Peyer's patch (tissue), 4 donors: ENCODE data around the gene IFNK. TPM values are rescaled to one million over a fixed set of nuclear protein-coding genes. Genes with fewer than 3 reads are reported as not detected.

ENCODE experiments used
- DNase-seq, 3 donors: peaks; one replicate each; pipeline ENCODE4 v3.0.0-alpha.2; 2017 to 2019
- H3K27ac ChIP-seq, 4 donors: fragments of 200-600 bp; sonication (generic); one replicate each; pipeline ENCODE4 v1.5.1; 2016 to 2019
- H3K27me3 ChIP-seq, 2 donors: fragments of 200-600 bp; sonication (generic); one replicate each; pipeline ENCODE4 v1.5.1; 2019
- H3K36me3 ChIP-seq, 3 donors: fragments of 200-600 bp; sonication (generic); one replicate each; pipeline ENCODE4 v1.5.1; 2016 to 2019
- H3K4me1 ChIP-seq, 4 donors: fragments of 200-600 bp; sonication (generic); one replicate each; pipeline ENCODE4 v1.5.1; 2016 to 2019
- H3K4me3 ChIP-seq, 4 donors: fragments of 200-600 bp; sonication (generic); 1 replicate in 3 of 4; 2 replicates in 1 of 4; pipeline ENCODE4 v1.5.1; 2016 to 2019; ENCODE audit warnings: mild to moderate bottlenecking in 1 of 4
- H3K9me3 ChIP-seq, 4 donors: fragments of 200-600 bp; sonication (generic); one replicate each; pipeline ENCODE4 v1.5.1; 2016 to 2019; ENCODE audit warnings: mild to moderate bottlenecking in 1 of 4
- CTCF ChIP-seq, 6 experiments: fragments of 450-650 bp in 4 of 6; fragments of 200-600 bp in 2 of 6; sonication (generic) in 1 of 6; IDR thresholded peaks; one replicate each; pipeline ENCODE4 v1.5.1; 2017 to 2019; ENCODE audit warnings: antibody characterized with exemption in 6 of 6, mild to moderate bottlenecking in 3 of 6, moderate library complexity in 1 of 6
- POLR2A ChIP-seq, 2 donors: fragments of 450-650 bp; IDR thresholded peaks; one replicate each; pipeline ENCODE4 v1.5.1; 2017; ENCODE audit warnings: antibody characterized with exemption in 2 of 2, mild to moderate bottlenecking in 2 of 2, moderate library complexity in 2 of 2
- total RNA-seq, 4 donors: library from RNA; depleted of rRNA; stranded (reverse); fragments of >200 nt; gene quantifications; one replicate each; pipeline ENCODE4 v1.1.0, GENCODE V29; 2016

IFNK gene
- total RNA-seq, 4 donors from 2014 or later: not detected

DNA sequence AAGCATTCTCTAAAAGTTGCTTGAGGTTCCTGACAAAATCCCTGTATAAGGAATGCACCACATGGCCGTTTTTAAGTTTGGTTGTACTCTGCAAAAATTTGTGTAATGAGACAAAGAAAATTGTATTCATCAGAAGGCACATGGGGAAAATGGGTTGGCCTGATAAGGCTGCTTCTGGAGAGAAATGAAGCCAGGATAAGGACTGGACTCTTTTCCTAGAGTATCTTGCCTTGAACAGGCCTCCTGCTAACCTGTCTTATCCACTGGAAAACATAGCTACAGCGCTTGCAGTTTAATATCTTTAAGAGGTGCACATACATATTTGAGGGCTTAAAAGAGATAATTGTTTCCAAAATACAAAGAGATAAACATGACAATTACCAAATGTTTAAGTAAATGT lies 41.4 kb upstream of the IFNK start:
- Histone ChIP-seq H3K27ac (no peak overlapping the region), H3K9me3 (no peaks in the 10 kb centered on the region), H3K4me3 (no peak overlapping the region), H3K36me3 (no peaks in the 10 kb centered on the region), H3K27me3 (no peaks in the 10 kb centered on the region), H3K4me1 (peaks cover 0 to 9% (median 4%) of the 10 kb centered on the region in 4 donors)
- TF ChIP-seq POLR2A (IDR thresholded peaks at IDR 0.05) (no peak), CTCF (IDR thresholded peaks at IDR 0.05) (no peak)
- no peak for DNase-seq

- Histone ChIP-seq H3K9me3 (no peaks in the 10 kb centered on the region), H3K27ac (peak overlapping the region in 1 of 4 donors; percentile 66), H3K36me3 (no peaks in the 10 kb centered on the region), H3K4me3 (no peak overlapping the region), H3K4me1 (peaks cover 0 to 9% (median 4%) of the 10 kb centered on the region in 4 donors), H3K27me3 (no peaks in the 10 kb centered on the region)
- DNase-seq: peak in 1 of 3 donors; percentile 52
- TF ChIP-seq CTCF (IDR thresholded peaks at IDR 0.05): no peak
Observed at GRCh38 chr9:27483576-27483975, 40.5 kb upstream of the IFNK start.

DNA sequence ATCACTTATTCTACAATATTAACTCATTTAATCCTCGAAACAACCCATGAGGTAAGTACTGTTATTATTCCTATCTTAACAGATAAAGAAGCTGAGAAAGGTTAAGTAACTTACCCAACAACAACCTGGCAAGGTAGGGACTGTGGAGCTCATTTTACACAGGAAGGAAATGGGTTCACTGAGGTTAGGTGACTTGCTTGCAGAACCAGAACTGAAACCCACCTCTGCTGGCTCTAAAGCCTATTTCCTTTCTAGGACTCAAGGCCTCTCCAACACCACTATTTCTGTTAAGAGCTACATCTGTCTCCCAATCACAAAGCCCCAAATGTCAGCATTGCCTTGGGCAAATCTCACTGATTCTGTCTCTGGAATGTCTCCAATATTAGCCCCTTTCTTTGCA lies 38.9 kb upstream of the IFNK start:
- no peaks in the 10 kb centered on the region for H3K27me3 ChIP-seq
- no peaks in the 10 kb centered on the region for H3K9me3 ChIP-seq
- DNase-seq: peak in 1 of 3 donors; percentile 45
- H3K27ac ChIP-seq: peak overlapping the region in 1 of 4 donors; percentile 66
- no peaks in the 10 kb centered on the region for H3K36me3 ChIP-seq
- no peak overlapping the region for H3K4me3 ChIP-seq
- peaks cover 0 to 9% (median 4%) of the 10 kb centered on the region in 4 donors for H3K4me1 ChIP-seq
- no peak for TF ChIP-seq POLR2A (IDR thresholded peaks at IDR 0.05)
- TF ChIP-seq CTCF (IDR thresholded peaks at IDR 0.05): no peak

GRCh38 chr9:27487128-27487640 lies 36.9 kb upstream of the IFNK start:
- no peaks in the 10 kb centered on the region for H3K36me3 ChIP-seq
- TF ChIP-seq CTCF (IDR thresholded peaks at IDR 0.05) (no peak), POLR2A (IDR thresholded peaks at IDR 0.05) (no peak)
- H3K4me3 ChIP-seq: no peak overlapping the region
- H3K4me1 ChIP-seq: peaks cover 0 to 9% (median 6%) of the 10 kb centered on the region in 4 donors
- no peaks in the 10 kb centered on the region for H3K9me3 ChIP-seq
- DNase-seq: no peak
- no peaks in the 10 kb centered on the region for H3K27me3 ChIP-seq
- no peak overlapping the region for H3K27ac ChIP-seq

DNA sequence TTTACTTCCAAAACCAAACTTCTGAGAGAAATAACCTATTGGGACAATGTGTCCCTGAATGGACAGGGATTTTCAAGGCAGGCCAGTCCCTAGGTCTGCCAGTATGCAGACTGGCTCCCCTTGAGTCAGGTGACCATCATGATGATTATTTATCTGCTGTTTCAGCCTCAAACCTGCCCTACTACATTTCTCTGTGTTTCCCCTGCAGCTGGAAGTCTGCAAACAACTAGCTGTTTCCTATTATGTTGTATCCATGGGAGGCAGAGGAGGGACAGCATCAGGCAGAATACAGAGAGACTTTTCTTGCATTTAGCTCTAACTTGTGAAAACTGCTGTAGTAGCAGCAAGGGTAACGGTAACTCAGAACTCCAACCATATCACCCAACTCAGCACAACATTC lies 36.2 kb upstream of the IFNK start:
- no peaks in the 10 kb centered on the region for H3K36me3 ChIP-seq
- no peak overlapping the region for H3K4me3 ChIP-seq
- no peaks in the 10 kb centered on the region for H3K27me3 ChIP-seq
- TF ChIP-seq CTCF (IDR thresholded peaks at IDR 0.05) (peak in 1 of 6 experiments; percentile 8), POLR2A (IDR thresholded peaks at IDR 0.05) (no peak)
- no peaks in the 10 kb centered on the region for H3K9me3 ChIP-seq
- peaks cover 0 to 9% (median 6%) of the 10 kb centered on the region in 4 donors for H3K4me1 ChIP-seq
- no peak for DNase-seq
- no peak overlapping the region for H3K27ac ChIP-seq
